Astrocyte (in vitro differentiated cells and primary cell): ENCODE data around the gene NAV2. TPM values are rescaled to one million over a fixed set of nuclear protein-coding genes. Genes with fewer than 3 reads are reported as not detected.
A peak's percentile ranks its signal among the peaks of the same experiment; 100 is the strongest.

Source experiments
- DNase-seq: peaks from one replicate; pipeline ENCODE4 v3.0.0-alpha.2; 2010; ENCODE audit warnings: low read depth
- FAIRE-seq: peaks from 2 replicates; lab custom pipeline; 2011; peaks lifted over from hg19 to GRCh38; lab: Jason Lieb, UNC
- H2AFZ ChIP-seq: 2 replicates; pipeline ENCODE4 v1.6.0; 2012; ENCODE audit warnings: low read depth, low read length, inconsistent platforms
- H3K27ac ChIP-seq: 2 replicates; pipeline ENCODE4 v1.5.1; 2011; ENCODE audit warnings: low read depth, low read length, inconsistent platforms
- H3K27me3 ChIP-seq: 2 replicates; pipeline ENCODE4 v1.6.0; 2011; ENCODE audit warnings: low read length, inconsistent platforms; ENCODE audit not compliant: insufficient read depth
- H3K36me3 ChIP-seq: 2 replicates; pipeline ENCODE4 v1.5.1; 2011; ENCODE audit warnings: low read length, inconsistent platforms; ENCODE audit not compliant: insufficient read depth
- H3K4me1 ChIP-seq: 2 replicates; pipeline ENCODE4 v1.5.1; 2011; ENCODE audit warnings: low read length, inconsistent platforms; ENCODE audit not compliant: insufficient read depth
- H3K4me2 ChIP-seq: 2 replicates; pipeline ENCODE4 v1.6.0; 2012; ENCODE audit warnings: low read length, inconsistent platforms
- H3K4me3 ChIP-seq: 2 replicates; pipeline ENCODE4 v1.5.1; 2011; ENCODE audit warnings: low read depth, mild to moderate bottlenecking, low read length, inconsistent platforms; ENCODE audit not compliant: insufficient read depth
- H3K79me2 ChIP-seq: 2 replicates; pipeline ENCODE4 v1.6.0; 2012; ENCODE audit warnings: mild to moderate bottlenecking, low read length, inconsistent platforms; ENCODE audit not compliant: insufficient read depth
- H3K9ac ChIP-seq: 2 replicates; pipeline ENCODE4 v1.6.0; 2012; ENCODE audit warnings: mild to moderate bottlenecking, low read length, inconsistent platforms
- H3K9me3 ChIP-seq: 2 replicates; pipeline ENCODE4 v1.5.1; 2012; ENCODE audit warnings: low read depth, mild to moderate bottlenecking, low read length, inconsistent platforms; ENCODE audit not compliant: insufficient read depth
- H4K20me1 ChIP-seq: 2 replicates; pipeline ENCODE4 v1.6.0; 2012; ENCODE audit warnings: low read length, inconsistent platforms; ENCODE audit not compliant: insufficient read depth
- H3K27ac Mint-ChIP-seq: one replicate; pipeline ENCODE4 v1.8.0; 2021; ENCODE audit warnings: mild to moderate bottlenecking, mixed read lengths; ENCODE audit not compliant: unreplicated experiment
- H3K27me3 Mint-ChIP-seq: one replicate; pipeline ENCODE4 v1.8.0; 2021; ENCODE audit warnings: low read depth, mixed read lengths; ENCODE audit not compliant: unreplicated experiment
- H3K36me3 Mint-ChIP-seq: one replicate; pipeline ENCODE4 v1.8.0; 2021; ENCODE audit warnings: low read depth, mixed read lengths; ENCODE audit not compliant: unreplicated experiment
- H3K4me1 Mint-ChIP-seq: one replicate; pipeline ENCODE4 v1.8.0; 2021; ENCODE audit warnings: low read depth, mixed read lengths; ENCODE audit not compliant: unreplicated experiment
- H3K4me3 Mint-ChIP-seq: one replicate; pipeline ENCODE4 v1.8.0; 2021; ENCODE audit warnings: mild to moderate bottlenecking, moderate library complexity, mixed read lengths; ENCODE audit not compliant: unreplicated experiment
- H3K9me3 Mint-ChIP-seq: one replicate; pipeline ENCODE4 v1.8.0; 2021; ENCODE audit warnings: mild to moderate bottlenecking, mixed read lengths; ENCODE audit not compliant: unreplicated experiment
- CTCF ChIP-seq: IDR thresholded peaks from 2 replicates; pipeline ENCODE4 v1.5.1; 2011; ENCODE audit warnings: low read depth, mild to moderate bottlenecking, inconsistent platforms, low read length, moderate library complexity; ENCODE audit not compliant: insufficient read depth
- EZH2 ChIP-seq: IDR thresholded peaks from 2 replicates; pipeline ENCODE4 v1.6.1; 2012; ENCODE audit warnings: mild to moderate bottlenecking, low read length, inconsistent platforms; ENCODE audit not compliant: insufficient read depth
- total RNA-seq: library from RNA; stranded (reverse); gene quantifications from 2 replicates; pipeline ENCODE4 v1.2.1, GENCODE V29; 2021

The NAV2 gene
- total RNA-seq, 1 donor from 2014 or later = 20.6 TPM

- Histone ChIP-seq H3K4me1 (peaks cover 9% of the 10 kb centered on the region), H3K4me3 (no peak overlapping the region), H3K27ac (no peak overlapping the region), H3K9ac (no peak overlapping the region), H2AFZ (peak overlapping the region; percentile 18), H4K20me1 (no peaks in the 10 kb centered on the region), H3K79me2 (no peaks in the 10 kb centered on the region), H3K4me2 (no peak overlapping the region), H3K9me3 (no peaks in the 10 kb centered on the region), H3K27me3 (no peaks in the 10 kb centered on the region), H3K36me3 (no peaks in the 10 kb centered on the region)
- H3K4me1 Mint-ChIP-seq = peaks cover 31% of the 10 kb centered on the region
- FAIRE-seq (no peak), DNase-seq (peak; percentile 69)
- no peak for TF ChIP-seq EZH2
- TF ChIP-seq CTCF = no peak
- no peaks in the 10 kb centered on the region for H3K9me3 Mint-ChIP-seq
- peaks cover 3% of the 10 kb centered on the region for H3K27me3 Mint-ChIP-seq
- H3K36me3 Mint-ChIP-seq = no peaks in the 10 kb centered on the region
- peak overlapping the region; percentile 73 for H3K27ac Mint-ChIP-seq
- no peak overlapping the region for H3K4me3 Mint-ChIP-seq
Observed at GRCh38 chr11:19980957-19981669, 268.5 kb downstream of the NAV2 start.

DNA sequence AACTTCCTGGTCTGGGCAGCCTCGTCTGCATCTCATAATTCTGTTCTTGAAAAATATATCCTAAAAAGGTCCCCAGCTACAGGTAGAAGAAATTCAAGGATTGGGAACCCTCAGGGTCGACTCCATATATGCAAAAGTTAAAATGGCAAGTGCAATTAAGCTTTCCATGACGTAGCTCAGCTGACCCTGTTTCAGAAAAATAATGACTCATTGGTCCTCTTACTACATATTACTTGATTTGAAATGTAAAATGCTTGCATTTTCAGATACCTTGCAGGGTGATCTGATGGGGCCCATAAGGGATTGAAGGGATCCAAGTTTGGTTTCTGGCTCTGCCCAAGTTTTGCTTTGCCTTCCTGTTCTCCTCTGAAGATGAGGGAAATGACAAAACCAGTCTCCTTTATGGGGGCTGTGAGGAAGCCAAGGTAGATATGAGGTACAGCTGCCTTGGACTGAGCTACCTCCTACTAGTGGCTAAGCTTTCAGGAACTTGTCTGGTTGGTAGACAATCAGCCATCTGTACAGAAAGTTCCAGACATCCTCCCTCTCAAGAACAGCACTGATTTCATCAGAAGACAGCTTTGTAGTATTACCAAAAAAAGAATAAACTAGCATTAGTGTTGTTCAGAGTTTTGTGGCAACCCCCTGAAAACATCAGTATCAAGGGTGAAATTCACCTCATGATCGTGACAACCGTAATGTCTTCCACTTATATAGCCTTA is 270.3 kb downstream of the NAV2 start:
- TF ChIP-seq CTCF (no peak), EZH2 (no peak)
- DNase-seq = peak; percentile 44
- no peak overlapping the region for H3K4me2 ChIP-seq
- no peaks in the 10 kb centered on the region for H4K20me1 ChIP-seq
- Mint-ChIP-seq H3K9me3 (no peaks in the 10 kb centered on the region), H3K27me3 (no peaks in the 10 kb centered on the region), H3K4me1 (peaks cover 28% of the 10 kb centered on the region), H3K27ac (peak overlapping the region; percentile 44), H3K36me3 (no peaks in the 10 kb centered on the region), H3K4me3 (no peak overlapping the region)
- H3K36me3 ChIP-seq = no peaks in the 10 kb centered on the region
- no peaks in the 10 kb centered on the region for H3K9me3 ChIP-seq
- no peak for FAIRE-seq
- H3K27me3 ChIP-seq = no peaks in the 10 kb centered on the region
- H3K9ac ChIP-seq = no peak overlapping the region
- peaks cover 9% of the 10 kb centered on the region for H3K4me1 ChIP-seq
- no peak overlapping the region for H3K27ac ChIP-seq
- no peak overlapping the region for H2AFZ ChIP-seq
- no peaks in the 10 kb centered on the region for H3K79me2 ChIP-seq
- no peak overlapping the region for H3K4me3 ChIP-seq
